HEK293 (cell line): Measurements from ENCODE around the gene ZBTB37.

ENCODE experiments used
- IKZF3 ChIP-seq: fragments of 450-650 bp; IDR thresholded peaks from 2 replicates; pipeline ENCODE4 v1.5.0; 2018; ENCODE audit warnings: missing biosample characterization, mild to moderate bottlenecking, missing genetic modification characterization, moderate library complexity
- KLF17 ChIP-seq: fragments of 450-650 bp; formaldehyde crosslinking; IDR thresholded peaks from 2 replicates; pipeline ENCODE4 v1.5.1; 2016; ENCODE audit warnings: missing biosample characterization, missing genetic modification characterization
- REPIN1 ChIP-seq: fragments of 450-650 bp; formaldehyde crosslinking; IDR thresholded peaks from 2 replicates; pipeline ENCODE4 v1.5.1; 2017; ENCODE audit warnings: missing biosample characterization, missing genetic modification characterization, low read depth
- REST ChIP-seq: fragments of 450-650 bp; formaldehyde crosslinking; IDR thresholded peaks from 2 replicates; pipeline ENCODE4 v1.5.1; 2016; ENCODE audit warnings: missing biosample characterization, missing genetic modification characterization
- SCRT1 ChIP-seq: fragments of 450-650 bp; formaldehyde crosslinking; IDR thresholded peaks from 2 replicates; pipeline ENCODE4 v1.5.1; 2016; ENCODE audit warnings: missing biosample characterization, missing genetic modification characterization, borderline replicate concordance
- YY1 ChIP-seq: fragments of 450-650 bp; formaldehyde crosslinking; IDR thresholded peaks from 2 replicates; pipeline ENCODE4 v1.5.1; 2018; ENCODE audit warnings: missing biosample characterization, missing genetic modification characterization
- YY2 ChIP-seq: fragments of 450-650 bp; formaldehyde crosslinking; IDR thresholded peaks from 2 replicates; pipeline ENCODE4 v1.5.1; 2016; ENCODE audit warnings: missing biosample characterization, missing genetic modification characterization
- ZBTB26 ChIP-seq: fragments of 450-650 bp; formaldehyde crosslinking; optimal IDR thresholded peaks from 2 replicates; pipeline ENCODE3; 2016; ENCODE audit warnings: missing biosample characterization, mild to moderate bottlenecking, missing genetic modification characterization
- ZFP37 ChIP-seq: fragments of 450-650 bp; formaldehyde crosslinking; IDR thresholded peaks from 2 replicates; pipeline ENCODE4 v1.5.1; 2016; ENCODE audit warnings: missing biosample characterization, missing genetic modification characterization
- ZFP69B ChIP-seq: fragments of 450-650 bp; formaldehyde crosslinking; IDR thresholded peaks from 2 replicates; pipeline ENCODE4 v1.5.1; 2016; ENCODE audit warnings: missing biosample characterization, missing genetic modification characterization
- ZNF169 ChIP-seq: fragments of 450-650 bp; formaldehyde crosslinking; IDR thresholded peaks from 2 replicates; pipeline ENCODE4 v1.5.1; 2016; ENCODE audit warnings: missing biosample characterization, missing genetic modification characterization
- ZNF211 ChIP-seq: fragments of 450-650 bp; formaldehyde crosslinking; IDR thresholded peaks from 2 replicates; pipeline ENCODE4 v1.5.1; 2016; ENCODE audit warnings: low read depth, missing biosample characterization, missing genetic modification characterization
- ZNF214 ChIP-seq: fragments of 450-650 bp; formaldehyde crosslinking; IDR thresholded peaks from 2 replicates; pipeline ENCODE4 v1.5.1; 2017; ENCODE audit warnings: missing biosample characterization, mild to moderate bottlenecking, missing genetic modification characterization, borderline replicate concordance
- ZNF544 ChIP-seq: fragments of 450-650 bp; formaldehyde crosslinking; IDR thresholded peaks from 2 replicates; pipeline ENCODE4 v1.5.0; 2017; ENCODE audit warnings: missing biosample characterization, missing genetic modification characterization
- ZNF580 ChIP-seq: fragments of 450-650 bp; formaldehyde crosslinking; IDR thresholded peaks from 2 replicates; pipeline ENCODE4 v1.5.1; 2016; ENCODE audit warnings: missing biosample characterization, missing genetic modification characterization
- ZNF639 ChIP-seq: fragments of 450-650 bp; formaldehyde crosslinking; IDR thresholded peaks from 2 replicates; pipeline ENCODE4 v1.5.1; 2016; ENCODE audit warnings: missing biosample characterization, missing genetic modification characterization
- ZNF658 ChIP-seq: fragments of 450-650 bp; formaldehyde crosslinking; IDR thresholded peaks from 2 replicates; pipeline ENCODE4; 2016; ENCODE audit warnings: missing biosample characterization, missing genetic modification characterization
- ZNF692 ChIP-seq: fragments of 450-650 bp; formaldehyde crosslinking; IDR thresholded peaks from 2 replicates; pipeline ENCODE4 v1.5.1; 2016; ENCODE audit warnings: missing biosample characterization, missing genetic modification characterization
- ZNF76 ChIP-seq: fragments of 450-650 bp; formaldehyde crosslinking; IDR thresholded peaks from 2 replicates; pipeline ENCODE4; 2016; ENCODE audit warnings: low read depth, missing biosample characterization, missing genetic modification characterization, borderline replicate concordance
- ZSCAN16 ChIP-seq: fragments of 450-650 bp; formaldehyde crosslinking; IDR thresholded peaks from 2 replicates; pipeline ENCODE4 v1.5.1; 2016; ENCODE audit warnings: missing biosample characterization, missing genetic modification characterization
- ZXDB ChIP-seq: fragments of 450-650 bp; formaldehyde crosslinking; IDR thresholded peaks from 2 replicates; pipeline ENCODE4 v1.5.1; 2016; ENCODE audit warnings: missing biosample characterization, missing genetic modification characterization
- TF ChIP-seq, protein P1 (sequence below): fragments of 450-650 bp; formaldehyde crosslinking; IDR thresholded peaks from 2 replicates; pipeline ENCODE4 v1.5.1; 2016; ENCODE audit warnings: missing biosample characterization, missing genetic modification characterization
- TF ChIP-seq, protein P2 (sequence below): fragments of 450-650 bp; formaldehyde crosslinking; IDR thresholded peaks from 2 replicates; pipeline ENCODE4 v1.5.1; 2017; ENCODE audit warnings: missing biosample characterization, missing genetic modification characterization
- TF ChIP-seq, protein P3 (sequence below): fragments of 450-650 bp; formaldehyde crosslinking; IDR thresholded peaks from 2 replicates; pipeline ENCODE4 v1.5.1; 2016; ENCODE audit warnings: missing biosample characterization, missing genetic modification characterization

ZBTB37 gene

DNA sequence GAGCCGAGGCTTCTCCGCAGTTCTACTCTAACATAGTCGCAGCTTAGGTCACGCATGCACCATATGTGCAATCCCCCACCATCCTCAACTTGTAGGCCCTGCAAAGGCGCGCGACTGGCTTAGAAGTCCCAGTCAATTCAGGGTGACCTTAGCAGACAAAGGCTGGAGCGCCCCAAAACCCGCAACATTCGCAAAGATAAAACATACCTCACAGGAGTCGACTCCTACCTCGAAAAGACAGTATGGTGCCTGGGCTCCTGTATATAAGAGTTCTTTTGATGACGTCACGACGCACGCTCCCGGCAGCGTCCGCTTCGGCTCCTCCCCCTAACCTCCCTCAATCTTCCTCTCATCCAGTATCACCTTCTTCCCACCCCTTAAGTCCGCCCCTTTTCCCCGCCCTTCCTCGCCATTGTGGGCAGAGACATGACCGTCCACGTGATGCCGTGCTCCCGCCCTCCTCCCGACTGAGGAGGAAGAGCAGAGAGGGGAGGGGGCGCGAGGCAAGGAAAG lies 371 bp upstream of the ZBTB37 start, which contains the start of gene GAS5 (continued):
- TF ChIP-seq REST (peak; percentile 57; the same call in 1 of the 2 replicates), ZNF211 (no peak), ZFP37 (tag by site-specific recombination) (peak; percentile 53; the same call in 1 of the 2 replicates), ZNF76 (peak; percentile 40; the same call in 1 of the 2 replicates), ZNF639 (tag by site-specific recombination) (0 out of 2 replicates have a peak, but pooled peaks have one; percentile 66), ZNF214 (tag by site-specific recombination) (no peak), ZBTB26 (tag by site-specific recombination) (peak; percentile 55), ZNF692 (tag by site-specific recombination) (peak; percentile 47), ZNF580 (0 out of 2 replicates have a peak, but pooled peaks have one; percentile 32), ZSCAN16 (peak; percentile 29; the same call in 1 of the 2 replicates), KLF17 (peak; percentile 49; the same call in 1 of the 2 replicates), YY2 (tag by site-specific recombination) (peak; percentile 41; the same call in 1 of the 2 replicates), ZNF169 (no peak), YY1 (tag by site-specific recombination) (peak; percentile 73), ZNF544 (no peak), REPIN1 (tag by site-specific recombination) (no peak), SCRT1 (tag by site-specific recombination) (no peak), IKZF3 (peak; percentile 80), ZNF658 (no peak), ZFP69B (tag by site-specific recombination) (peak; percentile 18; the same call in 1 of the 2 replicates), ZXDB (tag by site-specific recombination) (peak; percentile 56)
- TF ChIP-seq, protein P1, sequence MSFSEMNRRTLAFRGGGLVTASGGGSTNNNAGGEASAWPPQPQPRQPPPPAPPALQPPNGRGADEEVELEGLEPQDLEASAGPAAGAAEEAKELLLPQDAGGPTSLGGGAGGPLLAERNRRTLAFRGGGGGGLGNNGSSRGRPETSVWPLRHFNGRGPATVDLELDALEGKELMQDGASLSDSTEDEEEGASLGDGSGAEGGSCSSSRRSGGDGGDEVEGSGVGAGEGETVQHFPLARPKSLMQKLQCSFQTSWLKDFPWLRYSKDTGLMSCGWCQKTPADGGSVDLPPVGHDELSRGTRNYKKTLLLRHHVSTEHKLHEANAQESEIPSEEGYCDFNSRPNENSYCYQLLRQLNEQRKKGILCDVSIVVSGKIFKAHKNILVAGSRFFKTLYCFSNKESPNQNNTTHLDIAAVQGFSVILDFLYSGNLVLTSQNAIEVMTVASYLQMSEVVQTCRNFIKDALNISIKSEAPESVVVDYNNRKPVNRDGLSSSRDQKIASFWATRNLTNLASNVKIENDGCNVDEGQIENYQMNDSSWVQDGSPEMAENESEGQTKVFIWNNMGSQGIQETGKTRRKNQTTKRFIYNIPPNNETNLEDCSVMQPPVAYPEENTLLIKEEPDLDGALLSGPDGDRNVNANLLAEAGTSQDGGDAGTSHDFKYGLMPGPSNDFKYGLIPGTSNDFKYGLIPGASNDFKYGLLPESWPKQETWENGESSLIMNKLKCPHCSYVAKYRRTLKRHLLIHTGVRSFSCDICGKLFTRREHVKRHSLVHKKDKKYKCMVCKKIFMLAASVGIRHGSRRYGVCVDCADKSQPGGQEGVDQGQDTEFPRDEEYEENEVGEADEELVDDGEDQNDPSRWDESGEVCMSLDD (tag by site-specific recombination) = peak; percentile 84
- TF ChIP-seq, protein P2, sequence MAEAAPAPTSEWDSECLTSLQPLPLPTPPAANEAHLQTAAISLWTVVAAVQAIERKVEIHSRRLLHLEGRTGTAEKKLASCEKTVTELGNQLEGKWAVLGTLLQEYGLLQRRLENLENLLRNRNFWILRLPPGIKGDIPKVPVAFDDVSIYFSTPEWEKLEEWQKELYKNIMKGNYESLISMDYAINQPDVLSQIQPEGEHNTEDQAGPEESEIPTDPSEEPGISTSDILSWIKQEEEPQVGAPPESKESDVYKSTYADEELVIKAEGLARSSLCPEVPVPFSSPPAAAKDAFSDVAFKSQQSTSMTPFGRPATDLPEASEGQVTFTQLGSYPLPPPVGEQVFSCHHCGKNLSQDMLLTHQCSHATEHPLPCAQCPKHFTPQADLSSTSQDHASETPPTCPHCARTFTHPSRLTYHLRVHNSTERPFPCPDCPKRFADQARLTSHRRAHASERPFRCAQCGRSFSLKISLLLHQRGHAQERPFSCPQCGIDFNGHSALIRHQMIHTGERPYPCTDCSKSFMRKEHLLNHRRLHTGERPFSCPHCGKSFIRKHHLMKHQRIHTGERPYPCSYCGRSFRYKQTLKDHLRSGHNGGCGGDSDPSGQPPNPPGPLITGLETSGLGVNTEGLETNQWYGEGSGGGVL (tag by site-specific recombination) = no peak
- TF ChIP-seq, protein P3, sequence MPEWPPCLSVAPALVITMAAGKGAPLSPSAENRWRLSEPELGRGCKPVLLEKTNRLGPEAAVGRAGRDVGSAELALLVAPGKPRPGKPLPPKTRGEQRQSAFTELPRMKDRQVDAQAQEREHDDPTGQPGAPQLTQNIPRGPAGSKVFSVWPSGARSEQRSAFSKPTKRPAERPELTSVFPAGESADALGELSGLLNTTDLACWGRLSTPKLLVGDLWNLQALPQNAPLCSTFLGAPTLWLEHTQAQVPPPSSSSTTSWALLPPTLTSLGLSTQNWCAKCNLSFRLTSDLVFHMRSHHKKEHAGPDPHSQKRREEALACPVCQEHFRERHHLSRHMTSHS (tag by site-specific recombination) = no peak
